Spleen (tissue), 13 donors: ENCODE data around the gene UBE2N. TPM values are rescaled to one million over a fixed set of nuclear protein-coding genes. Genes with fewer than 3 reads are reported as not detected.

Experiments used
- DNase-seq: peaks from one replicate; pipeline ENCODE4 v3.0.0-alpha.2; 2020
- H3K27ac ChIP-seq, 8 donors: fragments of 200-600 bp; sonication (generic) in 7 of 8; 1 replicate in 4 of 8; 2 replicates in 4 of 8; pipeline versions ENCODE4 v1.5.0 to v1.8.0; 2016 to 2021; ENCODE audit warnings: inconsistent platforms in 4 of 8, mild to moderate bottlenecking in 4 of 8, moderate library complexity in 1 of 8
- H3K27me3 ChIP-seq, 7 donors: fragments of 200-600 bp; sonication (generic) in 6 of 7; replicated peaks in 1 of 7; 1 replicate in 4 of 7; 2 replicates in 3 of 7; pipeline versions ENCODE4 v1.5.0 to v1.8.0; 2016 to 2021; ENCODE audit warnings: inconsistent platforms in 3 of 7, mild to moderate bottlenecking in 1 of 7
- H3K36me3 ChIP-seq, 6 donors: fragments of 200-600 bp; sonication (generic) in 5 of 6; 1 replicate in 4 of 6; 2 replicates in 2 of 6; pipeline versions ENCODE4 v1.5.0 to v1.8.0; 2016 to 2021; ENCODE audit warnings: inconsistent platforms in 2 of 6
- H3K4me1 ChIP-seq, 6 donors: fragments of 200-600 bp; sonication (generic) in 5 of 6; 1 replicate in 3 of 6; 2 replicates in 3 of 6; pipeline versions ENCODE4 v1.5.0 to v1.8.0; 2016 to 2021; ENCODE audit warnings: inconsistent platforms in 3 of 6
- H3K4me3 ChIP-seq, 8 donors: fragments of 200-600 bp; sonication (generic) in 7 of 8; 1 replicate in 4 of 8; 2 replicates in 4 of 8; pipeline versions ENCODE4 v1.5.0 to v1.8.0; 2016 to 2021; ENCODE audit warnings: inconsistent platforms in 4 of 8, mild to moderate bottlenecking in 4 of 8, moderate library complexity in 2 of 8
- H3K9me3 ChIP-seq, 8 donors: fragments of 200-600 bp; sonication (generic) in 7 of 8; 1 replicate in 4 of 8; 2 replicates in 4 of 8; pipeline versions ENCODE4 v1.5.0 to v1.8.0; 2016 to 2021; ENCODE audit warnings: inconsistent platforms in 4 of 8
- CTCF ChIP-seq, 11 experiments: fragments of 200-600 bp in 7 of 11; fragments of 450-650 bp in 4 of 11; sonication (generic) in 4 of 11; IDR thresholded peaks in 8 of 11; conservative IDR thresholded peaks in 3 of 11; 1 replicate in 7 of 11; 2 replicates in 4 of 11; pipeline versions ENCODE4 v1.4.0 to v1.8.0; 2016 to 2021; ENCODE audit warnings: antibody characterized with exemption in 11 of 11, inconsistent platforms in 4 of 11, mild to moderate bottlenecking in 1 of 11
- POLR2A ChIP-seq, 3 donors: fragments of 450-650 bp; IDR thresholded peaks; one replicate each; pipeline ENCODE4 v1.5.1; 2017; ENCODE audit warnings: antibody characterized with exemption in 3 of 3, mild to moderate bottlenecking in 1 of 3
- POLR2AphosphoS5 ChIP-seq, 3 donors: sonication (generic); formaldehyde crosslinking; IDR thresholded peaks; one replicate each; pipeline ENCODE4 v1.5.1; 2017; ENCODE audit warnings: antibody characterized with exemption in 3 of 3
- WGBS, 5 donors: extraction: QIAGEN DNeasy Blood & Tissue Kit in 3 of 5; methylation state at CpG; one replicate each; pipeline versions ENCODE4 v1.1.5 to v1.1.7; 2013 to 2018; 5-methylcytosine and 5-hydroxymethylcytosine counted together
- intact Hi-C: fragments of 100-400 bp; cut with DNase I; formaldehyde crosslinking; loops from one replicate; pipeline ENCODE4 v1.15.0; 2023; ENCODE audit warnings: low total_unique reads
- long read RNA-seq, 2 donors: transcript quantifications; one replicate each; lab custom pipeline, GENCODE V29; 2026
- polyA plus RNA-seq, 3 donors: library from polyadenylated mRNA; stranded (reverse); fragments of 200-250 nt; gene quantifications; one replicate each; pipeline ENCODE4 v1.2.1, GENCODE V29; 2013
- total RNA-seq, 7 donors: library from RNA; depleted of rRNA in 3 of 7; stranded (reverse); fragments of >200 nt in 3 of 7; fragmentation: NEBNext Ultra II Directional in 4 of 7; extraction: Animal tissue kit (Norgen Biotek cat#: 25700) in 4 of 7; gene quantifications; one replicate each; pipeline versions ENCODE4 v1.1.0 to v1.2.1, GENCODE V29; 2016 to 2021
- donor health status: healthy with polysubstance abuse.
- donor health status: DM: no; HTN: no; CAD: no; lungs with moderate emphysema.
- donor health status: DM: no; HTN: no; CAD: no.
- donor health status: Bipolar disorder and iron deficiency.
- donor health status: healthy.
- donor health status: DM: no; HTN: no; CAD: no.
- donor health status: DM: yes; HTN: yes; CAD: no.

Gene UBE2N
- 10 to 100 TPM; 33.5 to 84.4 (median 60.1) TPM for total RNA-seq
- 10 to 100 TPM; 57.1 to 81.8 (median 80.9) TPM for polyA plus RNA-seq
- long read RNA-seq, donor 1, full-length matches to known transcripts, result 51 of 57 reads
- long read RNA-seq, donor 1, partial matches to known transcripts, result 6 of 57 reads
- long read RNA-seq, donor 1, other reads (novel, unspliced or antisense), result 0 of 57 reads
- long read RNA-seq, donor 2, full-length matches to known transcripts, result 38 of 38 reads
- long read RNA-seq, donor 2, partial matches to known transcripts, result 0 of 38 reads
- long read RNA-seq, donor 2, other reads (novel, unspliced or antisense), result 0 of 38 reads

GRCh38 chr12:93441617-93442410 lies at the start of gene UBE2N:
UBE2N (minus strand) TSS chr12:93441947; CDS start chr12:93441884, 63 bp downstream.
- Histone ChIP-seq H3K27me3 (no peaks in the 10 kb centered on the region), H3K36me3 (no peaks in the 10 kb centered on the region), H3K4me3 (peak within 1 kb of the TSS; percentile 91 to 100 (median 99)), H3K9me3 (no peaks in the 10 kb centered on the region), H3K27ac (peak within 1 kb of the TSS; percentile 73 to 96 (median 95)), H3K4me1 (peaks cover 37 to 55% (median 51%) of the 10 kb centered on the region in 6 donors)
- intact Hi-C loops, result no loop called here
- 0% methylated on average over 19 to 105 of the region's 105 CpGs for WGBS, 5 donors
- peak; percentile 100 for DNase-seq
- TF ChIP-seq CTCF (IDR thresholded peaks at IDR 0.05 in 8 of 11, conservative IDR thresholded peaks at IDR 0.05 in 3 of 11), result peak in 2 of 11 experiments; percentile 20 to 21
- peak in 2 of 3 donors; percentile 27 to 38 for TF ChIP-seq POLR2A (IDR thresholded peaks at IDR 0.05)
- peak; percentile 90 to 95 (median 91) for TF ChIP-seq POLR2AphosphoS5 (IDR thresholded peaks at IDR 0.05)

- DNase-seq, result no peak
- intact Hi-C loops, result no loop called here
- Histone ChIP-seq H3K27ac (no peak overlapping the region), H3K27me3 (no peaks in the 10 kb centered on the region), H3K36me3 (peaks cover 0 to 99% (median 84%) of the 10 kb centered on the region in 6 donors), H3K4me1 (no peaks in the 10 kb centered on the region), H3K9me3 (no peaks in the 10 kb centered on the region), H3K4me3 (no peak overlapping the region)
- TF ChIP-seq POLR2A (IDR thresholded peaks at IDR 0.05) (no peak), POLR2AphosphoS5 (IDR thresholded peaks at IDR 0.05) (no peak), CTCF (IDR thresholded peaks at IDR 0.05 in 8 of 11, conservative IDR thresholded peaks at IDR 0.05 in 3 of 11) (no peak)
- 79 to 93% (median 83%) methylated on average over 8 of the region's 8 CpGs for WGBS, 5 donors
Measured at GRCh38 chr12:93484315-93484981, 42.7 kb upstream of the UBE2N start.

- Histone ChIP-seq H3K4me1 (no peaks in the 10 kb centered on the region), H3K27me3 (no peaks in the 10 kb centered on the region), H3K36me3 (peaks cover 0 to 99% (median 77%) of the 10 kb centered on the region in 6 donors), H3K9me3 (no peaks in the 10 kb centered on the region), H3K4me3 (no peak overlapping the region), H3K27ac (no peak overlapping the region)
- TF ChIP-seq POLR2A (IDR thresholded peaks at IDR 0.05) (no peak), CTCF (IDR thresholded peaks at IDR 0.05 in 8 of 11, conservative IDR thresholded peaks at IDR 0.05 in 3 of 11) (no peak), POLR2AphosphoS5 (IDR thresholded peaks at IDR 0.05) (no peak)
- no peak for DNase-seq
- 78 to 96% (median 89%) methylated on average over 4 of the region's 4 CpGs for WGBS, 5 donors
- intact Hi-C loops, result no loop called here
Measured at GRCh38 chr12:93483151-93483807, 41.5 kb upstream of the UBE2N start.
